HepG2 (cell line): Measurements from ENCODE around the gene SCYL1. TPM values are rescaled to one million over a fixed set of nuclear protein-coding genes. Genes with fewer than 3 reads are reported as not detected.

Experiments
- BORCS8-MEF2B ChIP-seq: sonication (generic); formaldehyde crosslinking; IDR thresholded peaks from 2 replicates; pipeline ENCODE4 v1.8.0; 2022; ENCODE audit warnings: mild to moderate bottlenecking, missing genetic modification reagents
- EEA1 ChIP-seq: sonication (generic); formaldehyde crosslinking; IDR thresholded peaks from 2 replicates; pipeline ENCODE4 v1.5.1; 2020; ENCODE audit warnings: mild to moderate bottlenecking, missing genetic modification reagents, borderline replicate concordance
- FOXP4 ChIP-seq: sonication (generic); formaldehyde crosslinking; IDR thresholded peaks from 2 replicates; pipeline ENCODE4 v1.4.0; 2020; ENCODE audit warnings: missing genetic modification reagents
- HDAC2 ChIP-seq: sonication (generic); formaldehyde crosslinking; IDR thresholded peaks from 2 replicates; pipeline ENCODE4 v1.4.0; 2020; ENCODE audit warnings: missing genetic modification reagents
- JARID2 ChIP-seq: sonication (generic); formaldehyde crosslinking; IDR thresholded peaks from 2 replicates; pipeline ENCODE4 v1.8.1; 2023; ENCODE audit warnings: missing genetic modification reagents, inconsistent platforms; ENCODE audit not compliant: insufficient replicate concordance
- JUNB ChIP-seq: sonication (generic); formaldehyde crosslinking; IDR thresholded peaks from 2 replicates; pipeline ENCODE4 v1.8.0; 2022; ENCODE audit warnings: missing genetic modification reagents, mild to moderate bottlenecking, borderline replicate concordance
- MEIS1 ChIP-seq: sonication (generic); formaldehyde crosslinking; IDR thresholded peaks from 2 replicates; pipeline ENCODE4 v1.9.0; 2021; ENCODE audit warnings: mild to moderate bottlenecking, missing genetic modification reagents, moderate library complexity, borderline replicate concordance
- NFYC ChIP-seq: IDR thresholded peaks from 2 replicates; pipeline ENCODE4 v1.6.1; 2016; ENCODE audit warnings: missing genetic modification reagents, missing compliant biosample characterization
- POLR2AphosphoS5 ChIP-seq: IDR thresholded peaks from 2 replicates; pipeline ENCODE4 v1.6.1; 2012; ENCODE audit warnings: low read depth, low read length
- SIN3A ChIP-seq: IDR thresholded peaks from 2 replicates; pipeline ENCODE4 v1.6.1; 2011; ENCODE audit warnings: low read depth, mild to moderate bottlenecking, control low read depth, low read length, borderline replicate concordance
- SNAPC2 ChIP-seq: sonication (generic); formaldehyde crosslinking; IDR thresholded peaks from 2 replicates; pipeline ENCODE4 v1.8.1; 2022; ENCODE audit warnings: mild to moderate bottlenecking, missing genetic modification reagents
- SP1 ChIP-seq, 2 experiments: fragments of 450-650 bp in 1 of 2; sonication (generic) in 1 of 2; formaldehyde crosslinking in 1 of 2; IDR thresholded peaks; 2 replicates each; pipeline versions ENCODE4 v1.4.0 to v1.6.1; 2016 to 2020; ENCODE audit warnings: missing genetic modification reagents in 1 of 2
- TCF7 ChIP-seq: sonication (generic); IDR thresholded peaks from 2 replicates; pipeline ENCODE4 v1.6.1; 2016; ENCODE audit warnings: antibody characterized with exemption, low read depth
- TGIF2 ChIP-seq: IDR thresholded peaks from 2 replicates; pipeline ENCODE4 v1.6.1; 2016; ENCODE audit warnings: control low read depth, missing compliant biosample characterization
- TOE1 ChIP-seq: sonication (generic); formaldehyde crosslinking; IDR thresholded peaks from 2 replicates; pipeline ENCODE4 v1.4.0; 2020; ENCODE audit warnings: mild to moderate bottlenecking, missing genetic modification reagents
- U2AF1 ChIP-seq: fragments of 200-400 bp; formaldehyde crosslinking; optimal IDR thresholded peaks from 2 replicates; pipeline ENCODE3; 2017; ENCODE audit warnings: mild to moderate bottlenecking, low read depth, low read length
- USF2 ChIP-seq, 2 experiments: sonication (generic) in 1 of 2; formaldehyde crosslinking in 1 of 2; IDR thresholded peaks; 2 replicates each; pipeline versions ENCODE4 v1.5.1 to v1.6.1; 2011 to 2020; ENCODE audit warnings: borderline replicate concordance in 1 of 2, low read depth in 1 of 2, low read length in 1 of 2, mild to moderate bottlenecking in 1 of 2, missing genetic modification reagents in 1 of 2, moderate library complexity in 1 of 2
- ZBTB34 ChIP-seq: sonication (generic); formaldehyde crosslinking; IDR thresholded peaks from 2 replicates; pipeline ENCODE4 v1.8.0; 2022; ENCODE audit warnings: mild to moderate bottlenecking, missing genetic modification reagents
- ZNF180 ChIP-seq: sonication (generic); formaldehyde crosslinking; IDR thresholded peaks from 2 replicates; pipeline ENCODE4 v1.4.0; 2020; ENCODE audit warnings: low read depth, missing genetic modification reagents, borderline replicate concordance
- ZNF296 ChIP-seq: sonication (generic); formaldehyde crosslinking; conservative IDR thresholded peaks from 2 replicates; pipeline ENCODE4 v1.5.0; 2020; ENCODE audit warnings: mild to moderate bottlenecking, missing genetic modification reagents
- ZNF329 ChIP-seq: sonication (generic); formaldehyde crosslinking; IDR thresholded peaks from 2 replicates; pipeline ENCODE4 v1.9.0; 2021; ENCODE audit warnings: low read depth, mild to moderate bottlenecking, missing genetic modification reagents
- ZNF350 ChIP-seq: sonication (generic); formaldehyde crosslinking; IDR thresholded peaks from 2 replicates; pipeline ENCODE4 v1.4.0; 2020; ENCODE audit warnings: mild to moderate bottlenecking, low read depth, missing genetic modification reagents, borderline replicate concordance
- ZNF75D ChIP-seq: sonication (generic); formaldehyde crosslinking; IDR thresholded peaks from 2 replicates; pipeline ENCODE4 v1.8.1; 2023; ENCODE audit warnings: missing genetic modification reagents, mild to moderate bottlenecking, borderline replicate concordance
- polyA plus RNA-seq, 8 experiments: library from polyadenylated mRNA; depleted of rRNA in 3 of 8; stranded (reverse) in 7 of 8; unstranded in 1 of 8; fragments of >200 nt; fragmentation: Illumina TruSeq in 4 of 8; extraction: Trizol in 4 of 8; gene quantifications; 2 replicates each; pipeline versions ENCODE4 v1.2.1 to v1.2.3, GENCODE V29; 2011 to 2016; ENCODE audit warnings: low read depth in 4 of 8, missing spikeins in 1 of 8, mixed read lengths in 1 of 8; ENCODE audit not compliant: insufficient read depth in 1 of 8
- total RNA-seq, 5 experiments: library from RNA; depleted of rRNA; stranded (reverse); fragments of >200 nt; fragmentation: Illumina TruSeq; extraction: Trizol; gene quantifications; 2 replicates each; pipeline ENCODE4 v1.2.3, GENCODE V29; 2016; ENCODE audit warnings: low read depth in 1 of 5

Gene SCYL1
- total and polyA plus RNA-seq, 2 of the 13 experiments (the other 11 are each of a cell fraction or from before 2014, with no cell fraction given), result 65.9 to 103 TPM

- peak; percentile 89; the same call in 1 of the 2 replicates for TF ChIP-seq MEIS1 (CRISPR knock-in tag)
- no peak for TF ChIP-seq USF2 (IDR thresholded peaks at IDR 0.05; ENCODE audit: low read depth, low read length)
- peak; percentile 56; the same call in 1 of the 2 replicates for TF ChIP-seq USF2 (CRISPR knock-in tag; IDR thresholded peaks at IDR 0.05; ENCODE audit: borderline replicate concordance)
- peak; percentile 69 for TF ChIP-seq ZNF329 (CRISPR knock-in tag)
- TF ChIP-seq JARID2 (CRISPR knock-in tag), result peak; percentile 34
- peak; percentile 98; the same call in 1 of the 2 replicates for TF ChIP-seq ZNF350 (CRISPR knock-in tag)
- TF ChIP-seq BORCS8-MEF2B (CRISPR knock-in tag), result peak; percentile 76
- no peak for TF ChIP-seq JUNB (CRISPR knock-in tag)
- TF ChIP-seq FOXP4 (CRISPR knock-in tag), result peak; percentile 55
- peak; percentile 90; the same call in 1 of the 2 replicates for TF ChIP-seq SIN3A
- no peak for TF ChIP-seq ZNF180
- TF ChIP-seq POLR2AphosphoS5, result peak; percentile 68
- peak; percentile 90 for TF ChIP-seq SP1 (IDR thresholded peaks at IDR 0.05)
- peak; percentile 100 for TF ChIP-seq SP1 (CRISPR knock-in tag; IDR thresholded peaks at IDR 0.05)
- no peak for TF ChIP-seq ZNF296
- peak; percentile 99 for TF ChIP-seq HDAC2 (CRISPR knock-in tag)
- TF ChIP-seq EEA1, result no peak
- no peak for TF ChIP-seq U2AF1
- 0 out of 2 replicates have a peak, but pooled peaks have one; percentile 27 for TF ChIP-seq TOE1
- TF ChIP-seq TCF7, result 0 out of 2 replicates have a peak, but pooled peaks have one; percentile 14
- TF ChIP-seq ZNF75D, result no peak
- peak; percentile 71 for TF ChIP-seq NFYC (CRISPR knock-in tag)
- TF ChIP-seq ZBTB34 (CRISPR knock-in tag), result no peak
- no peak for TF ChIP-seq SNAPC2 (CRISPR knock-in tag)
- TF ChIP-seq TGIF2 (CRISPR knock-in tag), result 0 out of 2 replicates have a peak, but pooled peaks have one; percentile 3
Observed at GRCh38 chr11:65569973-65570918, 45.4 kb downstream of the SCYL1 start, which contains the start of gene ZNRD2 (continued).
